Smooth muscle cell (in vitro differentiated cells): ENCODE measurements around the gene ARHGAP12. TPM values are rescaled to one million over a fixed set of nuclear protein-coding genes. Genes with fewer than 3 reads are reported as not detected.

Source experiments
- DNase-seq: peaks from one replicate; lab custom pipeline; 2025; ENCODE audit not compliant: unreplicated experiment; lab: John Stamatoyannopoulos, UW
- H2AFZ ChIP-seq: fragments of 200-600 bp; sonication (generic); 2 replicates; pipeline ENCODE4 v1.6.0; 2016; ENCODE audit warnings: antibody characterized with exemption, low read depth, mild to moderate bottlenecking
- H3F3A ChIP-seq: fragments of 200-600 bp; sonication (generic); 2 replicates; pipeline ENCODE4 v1.6.0; 2017; ENCODE audit warnings: antibody characterized with exemption, low read depth
- H3K27ac ChIP-seq: fragments of 200-600 bp; sonication (generic); 2 replicates; pipeline ENCODE4 v1.5.1; 2016; ENCODE audit warnings: low read depth, mild to moderate bottlenecking
- H3K27me3 ChIP-seq: fragments of 200-600 bp; sonication (generic); 2 replicates; pipeline ENCODE4 v1.6.1; 2016; ENCODE audit warnings: low read depth, mild to moderate bottlenecking
- H3K36me3 ChIP-seq: fragments of 200-600 bp; sonication (generic); 2 replicates; pipeline ENCODE4 v1.5.1; 2016; ENCODE audit warnings: low read depth
- H3K4me1 ChIP-seq: fragments of 200-600 bp; sonication (generic); 2 replicates; pipeline ENCODE4 v1.5.1; 2016; ENCODE audit warnings: low read depth
- H3K4me2 ChIP-seq: fragments of 200-600 bp; sonication (generic); 2 replicates; pipeline ENCODE4 v1.6.0; 2016; ENCODE audit warnings: mild to moderate bottlenecking
- H3K4me3 ChIP-seq: fragments of 200-600 bp; sonication (generic); 2 replicates; pipeline ENCODE4 v1.5.1; 2016; ENCODE audit warnings: mild to moderate bottlenecking
- H3K79me2 ChIP-seq: fragments of 200-600 bp; sonication (generic); 2 replicates; pipeline ENCODE4 v1.6.0; 2016; ENCODE audit warnings: low read depth, mild to moderate bottlenecking
- H3K9ac ChIP-seq: fragments of 200-600 bp; sonication (generic); 2 replicates; pipeline ENCODE4 v1.6.0; 2016; ENCODE audit warnings: low read depth
- H3K9me3 ChIP-seq: fragments of 200-600 bp; sonication (generic); replicated peaks from 2 replicates; pipeline ENCODE4 v1.5.1; 2016; ENCODE audit warnings: low read depth
- H4K20me1 ChIP-seq: fragments of 200-600 bp; sonication (generic); 2 replicates; pipeline ENCODE4 v1.6.0; 2016; ENCODE audit warnings: low read depth
- WGBS: methylation state at CpG from one replicate; pipeline ENCODE4 v1.1.7; 2016; ENCODE audit warnings: low lambda C conversion rate; 5-methylcytosine and 5-hydroxymethylcytosine counted together
- polyA plus RNA-seq: library from polyadenylated mRNA; unstranded; fragments of >200 nt; fragmentation: Nextera tagmentation; extraction: Ambion mirVana; gene quantifications from 2 replicates; pipeline ENCODE4 v1.2.1, GENCODE V29; 2016
- total RNA-seq: library from RNA; depleted of rRNA; stranded (reverse); fragments of >200 nt; gene quantifications from 2 replicates; pipeline ENCODE4 v1.2.3, GENCODE V29; 2014
- TF ChIP-seq, protein P1 (sequence below): fragments of 200-600 bp; sonication (generic); IDR thresholded peaks from 2 replicates; pipeline ENCODE4 v1.5.1; 2017; ENCODE audit warnings: borderline replicate concordance, mild to moderate bottlenecking, antibody characterized with exemption; ENCODE audit not compliant: insufficient read depth, poor library complexity, severe bottlenecking

ARHGAP12 gene
- total and polyA plus RNA-seq, 2 experiments from 2014 or later = 14.5 to 46.2 TPM

DNA sequence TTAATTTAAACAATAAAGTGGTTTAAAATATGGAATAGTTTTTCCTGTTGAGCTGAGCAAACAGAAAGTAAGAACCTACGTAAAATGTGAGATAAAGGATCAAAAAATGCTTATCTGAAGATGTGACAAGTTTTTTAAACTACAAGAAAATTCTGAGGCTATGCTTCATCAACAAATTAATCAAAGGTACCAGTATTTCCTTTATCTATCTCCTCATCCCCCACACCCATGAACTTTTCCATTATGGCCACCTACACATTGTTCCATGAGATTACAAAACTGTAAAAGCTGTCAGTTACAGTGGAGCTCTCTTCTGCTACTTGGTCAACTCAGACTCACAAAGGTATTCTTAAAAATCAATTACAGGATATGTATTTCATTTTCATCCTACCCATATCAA lies 77.4 kb downstream of the ARHGAP12 start:
- DNase-seq = no peak
- no peaks in the 10 kb centered on the region for H3K27me3 ChIP-seq
- no peaks in the 10 kb centered on the region for H3K9me3 ChIP-seq
- no peak overlapping the region for H2AFZ ChIP-seq
- TF ChIP-seq, protein P1, sequence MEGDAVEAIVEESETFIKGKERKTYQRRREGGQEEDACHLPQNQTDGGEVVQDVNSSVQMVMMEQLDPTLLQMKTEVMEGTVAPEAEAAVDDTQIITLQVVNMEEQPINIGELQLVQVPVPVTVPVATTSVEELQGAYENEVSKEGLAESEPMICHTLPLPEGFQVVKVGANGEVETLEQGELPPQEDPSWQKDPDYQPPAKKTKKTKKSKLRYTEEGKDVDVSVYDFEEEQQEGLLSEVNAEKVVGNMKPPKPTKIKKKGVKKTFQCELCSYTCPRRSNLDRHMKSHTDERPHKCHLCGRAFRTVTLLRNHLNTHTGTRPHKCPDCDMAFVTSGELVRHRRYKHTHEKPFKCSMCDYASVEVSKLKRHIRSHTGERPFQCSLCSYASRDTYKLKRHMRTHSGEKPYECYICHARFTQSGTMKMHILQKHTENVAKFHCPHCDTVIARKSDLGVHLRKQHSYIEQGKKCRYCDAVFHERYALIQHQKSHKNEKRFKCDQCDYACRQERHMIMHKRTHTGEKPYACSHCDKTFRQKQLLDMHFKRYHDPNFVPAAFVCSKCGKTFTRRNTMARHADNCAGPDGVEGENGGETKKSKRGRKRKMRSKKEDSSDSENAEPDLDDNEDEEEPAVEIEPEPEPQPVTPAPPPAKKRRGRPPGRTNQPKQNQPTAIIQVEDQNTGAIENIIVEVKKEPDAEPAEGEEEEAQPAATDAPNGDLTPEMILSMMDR = no peak
- H3K4me3 ChIP-seq = no peak overlapping the region
- peaks cover 13% of the 10 kb centered on the region for H3K79me2 ChIP-seq
- H4K20me1 ChIP-seq = peaks cover 15% of the 10 kb centered on the region
- H3K27ac ChIP-seq = no peak overlapping the region
- WGBS = 93% methylated on average over 1 of the region's 1 CpG
- H3K4me1 ChIP-seq = no peaks in the 10 kb centered on the region
- peaks cover 3% of the 10 kb centered on the region for H3K36me3 ChIP-seq
- H3K4me2 ChIP-seq = no peak overlapping the region
- no peaks in the 10 kb centered on the region for H3F3A ChIP-seq
- no peak overlapping the region for H3K9ac ChIP-seq

DNA sequence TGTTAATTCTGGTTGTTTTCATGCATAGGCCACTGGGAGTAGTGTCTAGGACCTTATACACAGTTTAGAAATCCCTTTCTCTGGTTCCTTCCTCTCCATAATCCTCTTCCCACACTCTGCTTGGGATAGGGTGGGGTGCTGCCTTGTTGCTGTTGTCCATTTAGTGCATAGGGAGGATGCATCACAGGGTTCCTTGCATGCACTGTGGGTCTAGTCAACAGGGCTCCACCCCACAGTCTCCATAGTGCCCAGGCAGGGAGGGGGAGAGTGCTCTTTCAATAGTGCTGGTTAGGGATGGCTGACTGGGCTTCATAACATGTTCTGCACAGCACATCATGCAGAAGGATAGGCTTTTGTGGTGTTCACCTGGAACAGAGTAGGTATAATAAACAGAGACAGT lies 81.1 kb downstream of the ARHGAP12 start:
- Histone ChIP-seq H3K27ac (no peak overlapping the region), H2AFZ (no peak overlapping the region), H3K36me3 (peaks cover 3% of the 10 kb centered on the region), H3K4me2 (no peak overlapping the region), H3F3A (no peaks in the 10 kb centered on the region), H3K27me3 (no peaks in the 10 kb centered on the region), H3K9ac (no peak overlapping the region), H3K4me3 (no peak overlapping the region), H3K79me2 (peaks cover 13% of the 10 kb centered on the region), H3K4me1 (no peaks in the 10 kb centered on the region), H3K9me3 (no peaks in the 10 kb centered on the region), H4K20me1 (peaks cover 19% of the 10 kb centered on the region)
- DNase-seq = no peak
- TF ChIP-seq, protein P1 = no peak

DNA sequence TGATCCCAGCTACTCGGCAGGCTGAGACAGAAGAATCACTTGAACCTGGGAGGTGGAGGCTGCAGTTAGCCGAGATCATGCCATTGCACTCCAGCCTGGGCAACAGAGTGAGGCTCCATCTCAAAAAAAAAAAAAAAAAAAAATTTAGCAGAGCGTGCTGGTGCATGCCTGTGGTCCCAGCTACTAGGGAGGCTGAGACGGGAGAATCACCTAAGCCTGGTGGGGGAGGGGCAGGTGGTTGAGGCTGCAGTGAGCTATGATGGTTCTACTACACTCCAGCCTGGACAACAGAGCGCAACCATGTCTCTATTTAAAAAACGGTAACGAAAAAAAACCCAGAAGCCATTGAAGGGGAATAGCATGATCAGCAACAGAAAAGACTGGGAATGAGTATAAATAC lies 89.9 kb downstream of the ARHGAP12 start:
- Histone ChIP-seq H3K27me3 (no peaks in the 10 kb centered on the region), H4K20me1 (no peaks in the 10 kb centered on the region), H3K79me2 (no peaks in the 10 kb centered on the region), H3K27ac (no peak overlapping the region), H3K4me3 (no peak overlapping the region), H2AFZ (no peak overlapping the region), H3K4me2 (no peak overlapping the region), H3F3A (peaks cover 7% of the 10 kb centered on the region), H3K9ac (no peak overlapping the region), H3K36me3 (no peaks in the 10 kb centered on the region), H3K4me1 (no peaks in the 10 kb centered on the region), H3K9me3 (no peaks in the 10 kb centered on the region)
- no peak for DNase-seq
- 94% methylated on average over 7 of the region's 7 CpGs for WGBS
- TF ChIP-seq, protein P1 = no peak

DNA sequence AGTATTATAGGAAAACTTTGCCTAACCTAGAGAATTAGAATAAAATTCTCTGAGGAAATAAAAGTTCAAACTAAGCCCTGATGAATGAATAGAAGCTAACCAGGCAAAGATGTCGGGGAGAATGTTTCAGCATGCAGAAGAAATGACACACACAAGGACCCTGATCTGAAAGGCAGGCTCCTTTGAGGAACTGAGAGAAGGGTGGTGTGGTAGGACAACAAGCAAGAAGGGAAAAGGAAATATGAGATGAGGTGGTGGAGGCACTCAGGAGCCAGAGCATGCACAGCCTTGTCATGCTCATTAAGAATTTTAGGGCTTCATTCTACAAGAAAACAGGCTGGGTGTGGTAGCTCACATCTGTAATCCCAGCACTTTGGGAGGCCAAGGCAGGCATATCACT lies 90.6 kb downstream of the ARHGAP12 start:
- Histone ChIP-seq H3K4me3 (no peak overlapping the region), H4K20me1 (no peaks in the 10 kb centered on the region), H3K79me2 (no peaks in the 10 kb centered on the region), H3K27ac (no peak overlapping the region), H3F3A (peaks cover 7% of the 10 kb centered on the region), H2AFZ (no peak overlapping the region), H3K9me3 (no peaks in the 10 kb centered on the region), H3K9ac (no peak overlapping the region), H3K36me3 (no peaks in the 10 kb centered on the region), H3K4me1 (no peaks in the 10 kb centered on the region), H3K27me3 (no peaks in the 10 kb centered on the region), H3K4me2 (no peak overlapping the region)
- TF ChIP-seq, protein P1 = no peak
- no peak for DNase-seq
- WGBS = 98% methylated on average over 1 of the region's 1 CpG
